ENCODE data around the gene TMCC2. TPM values are rescaled to one million over a fixed set of nuclear protein-coding genes. Genes with fewer than 3 reads are reported as not detected.

Gene TMCC2
- total RNA-seq, 1 experiment from 2014 or later = 2.7 TPM

GRCh38 chr1:205246351-205247119 is 18.8 kb downstream of the TMCC2 start:
- no TSS peak for BruUV-seq (replicated peaks)
- no peaks in the 10 kb centered on the region for H3K79me2 ChIP-seq (ENCODE audit: insufficient read depth, low read length)
- H3K4me3 ChIP-seq (replicated peaks in 1 of 2; ENCODE audit: low read depth in 1 of 2, low read length in 2 of 2) = no peak overlapping the region
- ChIA-PET POLR2A (no interaction called here), RAD21 (ENCODE audit: low non-redundant PET in 1 of 2, low total read pairs in 2 of 2, uncharacterized antibody in 2 of 2, unreplicated experiment in 2 of 2) (no interaction called here), CTCF (interaction anchor here (1.7 to 2.7 kb wide), 2 partner anchors 10 to 17 kb away, joined by 5 to 7 read pairs; no protein-coding TSS in a partner anchor)
- H3K9me2 ChIP-seq (ENCODE audit: insufficient read depth) = no peaks in the 10 kb centered on the region
- H3K4me1 ChIP-seq (ENCODE audit: control insufficient read depth in 1 of 2, insufficient read depth in 2 of 2, low read length in 2 of 2) = 0 out of 4 replicates have a peak, but pooled peaks cover 0 to 4% of the 10 kb centered on the region in 2 experiments
- no peak overlapping the region for H3K4me2 ChIP-seq (ENCODE audit: low read length)
- H4K20me1 ChIP-seq (ENCODE audit: insufficient read depth) = no peaks in the 10 kb centered on the region
- H3K27me3 ChIP-seq (ENCODE audit: insufficient read depth, low read length) = no peaks in the 10 kb centered on the region
- H3K27ac ChIP-seq (ENCODE audit: low read depth, low read length) = no peak overlapping the region
- H2AFZ ChIP-seq (ENCODE audit: low read depth, low read length, poor library complexity, severe bottlenecking) = no peak overlapping the region
- TF ChIP-seq TCF7L2 (IDR thresholded peaks at IDR 0.05; ENCODE audit: borderline replicate concordance, extremely low read depth, insufficient read depth, insufficient read length) (no peak), YY1 (IDR thresholded peaks at IDR 0.05; ENCODE audit: extremely low read depth, insufficient replicate concordance, low read depth, low read length) (no peak), SRF (IDR thresholded peaks at IDR 0.05; ENCODE audit: low read depth) (no peak), EZH2 (IDR thresholded peaks at IDR 0.05) (no peak), ZFX (IDR thresholded peaks at IDR 0.05) (no peak), POLR2A (IDR thresholded peaks at IDR 0.05; ENCODE audit: borderline replicate concordance, extremely low read depth, insufficient read depth, insufficient read length) (no peak), CEBPB (IDR thresholded peaks at IDR 0.05; ENCODE audit: low read depth) (no peak), MAX (IDR thresholded peaks at IDR 0.05) (no peak), CTCF (IDR thresholded peaks at IDR 0.05 in 2 of 3, conservative IDR thresholded peaks at IDR 0.05 in 1 of 3; ENCODE audit: borderline replicate concordance in 1 of 3, insufficient read depth in 1 of 3, low read depth in 2 of 3, low read length in 2 of 3) (no peak), POLR2AphosphoS5 (IDR thresholded peaks at IDR 0.05; ENCODE audit: low read depth, low read length) (no peak), ZBTB33 (IDR thresholded peaks at IDR 0.05; ENCODE audit: extremely low read depth, insufficient replicate concordance, low read length) (no peak), CBX3 (IDR thresholded peaks at IDR 0.05; ENCODE audit: low read depth) (no peak), ZNF274 (IDR thresholded peaks at IDR 0.05; ENCODE audit: low read depth, low read length) (no peak), FOSL1 (IDR thresholded peaks at IDR 0.05; ENCODE audit: low read depth) (no peak), EGR1 (IDR thresholded peaks at IDR 0.05; ENCODE audit: low read depth) (no peak), SP1 (IDR thresholded peaks at IDR 0.05; ENCODE audit: low read depth) (no peak), SIN3A (IDR thresholded peaks at IDR 0.05; ENCODE audit: low read depth) (no peak)
- DNase-seq (ENCODE audit: low read depth, low spot score) (no peak), ATAC-seq (no peak)
- intact Hi-C loops (cut with micrococcal nuclease) = no loop called here
- no peaks in the 10 kb centered on the region for H3K9me3 ChIP-seq (ENCODE audit: control insufficient read depth in 1 of 2, insufficient read depth in 1 of 2, low read depth in 1 of 2, low read length in 2 of 2)
- no peaks in the 10 kb centered on the region for H3K36me3 ChIP-seq (ENCODE audit: control insufficient read depth in 1 of 2, insufficient read depth in 2 of 2, low read length in 2 of 2)
- H3K9ac ChIP-seq (ENCODE audit: low read length) = no peak overlapping the region
